GM20000 (cell line): ENCODE results near the gene RSRC2.
"Not testable (repeated sequence)": the region's sequence is repeated elsewhere in the genome, so short reads cannot be mapped to it uniquely, and the experiment has no call there.

Source experiments
- DNase-seq: peaks from one replicate; pipeline ENCODE4 v3.0.0; 2012; ENCODE audit warnings: low spot score
- CTCF ChIP-seq: IDR thresholded peaks from 2 replicates; pipeline ENCODE4 v1.5.1; 2012; ENCODE audit warnings: mild to moderate bottlenecking, control low read depth; ENCODE audit errors: extremely low read depth, missing control alignments

RSRC2 gene

GRCh38 chr12:122495258-122495657, 31.5 kb downstream of the RSRC2 start:
- DNase-seq, result no peak
- TF ChIP-seq CTCF, result no peak

- DNase-seq, result not testable (repeated sequence)
These were observed 33.5 kb downstream of the RSRC2 start for GRCh38 chr12:122493222-122493621.

- TF ChIP-seq CTCF, result no peak
- no peak for DNase-seq
These were observed 34.7 kb downstream of the RSRC2 start for GRCh38 chr12:122491991-122492390.

- DNase-seq, result no peak
- TF ChIP-seq CTCF, result no peak
These were observed 37.7 kb downstream of the RSRC2 start for GRCh38 chr12:122489038-122489437.

GRCh38 chr12:122487807-122488206, 38.9 kb downstream of the RSRC2 start:
- not testable (repeated sequence) for DNase-seq

GRCh38 chr12:122486805-122487426, 39.8 kb downstream of the RSRC2 start:
- TF ChIP-seq CTCF, result no peak
- no peak for DNase-seq

GRCh38 chr12:122486360-122486759, 40.4 kb downstream of the RSRC2 start:
- DNase-seq, result not testable (repeated sequence)

- DNase-seq, result not testable (repeated sequence)
These were observed 42.4 kb downstream of the RSRC2 start for GRCh38 chr12:122484385-122484784.

GRCh38 chr12:122483969-122484368, 42.8 kb downstream of the RSRC2 start:
- no peak for TF ChIP-seq CTCF
- no peak for DNase-seq

GRCh38 chr12:122481861-122482260, 44.9 kb downstream of the RSRC2 start:
- TF ChIP-seq CTCF, result no peak
- no peak for DNase-seq
